Measurements from ENCODE around the gene RAD51B.

The RAD51B gene

GRCh38 chr14:68596211-68596610 lies 776.6 kb downstream of the RAD51B start:
- Histone ChIP-seq H3K27ac (peak overlapping the region in 3 of 21 experiments; percentile 24 to 88 (median 58)), H3K4me3 (no peak overlapping the region)

- peak overlapping the region in 6 of 21 experiments; percentile 5 to 91 (median 46) for H3K27ac ChIP-seq
- H3K4me3 ChIP-seq: no peak overlapping the region
Measured at GRCh38 chr14:68596701-68597100, 777.1 kb downstream of the RAD51B start.

GRCh38 chr14:68598089-68598488 lies 778.5 kb downstream of the RAD51B start:
- H3K27ac ChIP-seq: peak overlapping the region in 20 of 21 experiments; percentile 66 to 91 (median 83)
- no peak overlapping the region for H3K4me3 ChIP-seq

GRCh38 chr14:68598621-68599447 lies 779.3 kb downstream of the RAD51B start:
- peak overlapping the region in 20 of 21 experiments; percentile 66 to 91 (median 83) for H3K27ac ChIP-seq
- H3K4me3 ChIP-seq: no peak overlapping the region

GRCh38 chr14:68599896-68600610 lies 780.5 kb downstream of the RAD51B start:
- peak overlapping the region in 19 of 21 experiments; percentile 67 to 91 (median 83) for H3K27ac ChIP-seq
- H3K4me3 ChIP-seq: no peak overlapping the region

GRCh38 chr14:68602507-68602906 lies 782.9 kb downstream of the RAD51B start:
- no peak overlapping the region for H3K4me3 ChIP-seq

GRCh38 chr14:68603533-68604360 lies 784.2 kb downstream of the RAD51B start:
- H3K4me3 ChIP-seq: no peak overlapping the region
- H3K27ac ChIP-seq: no peak overlapping the region

More at GRCh38 chr14:68602507-68602906, 782.9 kb downstream of the RAD51B start:
- H3K27ac ChIP-seq: no peak overlapping the region

GRCh38 chr14:68604361-68604730 lies 784.8 kb downstream of the RAD51B start:
- Histone ChIP-seq H3K27ac (no peak overlapping the region), H3K4me3 (no peak overlapping the region)

- Histone ChIP-seq H3K27ac (no peak overlapping the region), H3K4me3 (no peak overlapping the region)
Measured at GRCh38 chr14:68604822-68605221, 785.2 kb downstream of the RAD51B start.

GRCh38 chr14:68606176-68606575 lies 786.6 kb downstream of the RAD51B start:
- peak overlapping the region in 5 of 21 experiments; percentile 1 to 81 (median 10) for H3K27ac ChIP-seq
- no peak overlapping the region for H3K4me3 ChIP-seq

- Histone ChIP-seq H3K4me3 (no peak overlapping the region), H3K27ac (peak overlapping the region in 12 of 21 experiments; percentile 23 to 87 (median 78))
Measured at GRCh38 chr14:68606644-68607043, 787.1 kb downstream of the RAD51B start.

GRCh38 chr14:68607081-68607866 lies 787.7 kb downstream of the RAD51B start:
- Histone ChIP-seq H3K4me3 (no peak overlapping the region), H3K27ac (peak overlapping the region; percentile 13 to 87 (median 76))

GRCh38 chr14:68607867-68608573 lies 788.4 kb downstream of the RAD51B start:
- Histone ChIP-seq H3K27ac (peak overlapping the region in 20 of 21 experiments; percentile 13 to 87 (median 77)), H3K4me3 (no peak overlapping the region)

GRCh38 chr14:68608574-68608962 lies 789.0 kb downstream of the RAD51B start:
- peak overlapping the region in 13 of 21 experiments; percentile 1 to 87 (median 78) for H3K27ac ChIP-seq
- no peak overlapping the region for H3K4me3 ChIP-seq

GRCh38 chr14:68609012-68609411 lies 789.4 kb downstream of the RAD51B start:
- Histone ChIP-seq H3K27ac (peak overlapping the region in 4 of 21 experiments; percentile 41 to 87 (median 78)), H3K4me3 (no peak overlapping the region)

GRCh38 chr14:68610251-68610793 lies 790.7 kb downstream of the RAD51B start:
- Histone ChIP-seq H3K4me3 (no peak overlapping the region), H3K27ac (peak overlapping the region in 5 of 21 experiments; percentile 3 to 77 (median 9))

- Histone ChIP-seq H3K27ac (peak overlapping the region in 9 of 21 experiments; percentile 16 to 77 (median 48)), H3K4me3 (no peak overlapping the region)
Measured at GRCh38 chr14:68611599-68611998, 792.0 kb downstream of the RAD51B start.

GRCh38 chr14:68612049-68612448 lies 792.5 kb downstream of the RAD51B start:
- Histone ChIP-seq H3K4me3 (no peak overlapping the region), H3K27ac (peak overlapping the region in 10 of 21 experiments; percentile 16 to 77 (median 46))

Data from skin epidermis (tissue), 12 donors.